SHP77 treated with DMSO at 0.1 percent for 48 hours (cell line): ENCODE data around the gene DXO.

Source experiments
- DNase-seq: peaks from one replicate; lab custom pipeline; 2025; lab: John Stamatoyannopoulos, UW

DXO gene

GRCh38 chr6:31927242-31927862 is 44.6 kb downstream of the DXO start, which contains the start of gene C2:
Gene C2 (plus strand): TSS chr6:31927717. CDS start chr6:31927753, 36 bp downstream.
- no peak for DNase-seq

- no peak for DNase-seq
Observed at GRCh38 chr6:31922942-31923341, 49.0 kb downstream of the DXO start.

GRCh38 chr6:31920811-31921210 is 51.1 kb downstream of the DXO start:
- DNase-seq = no peak
